ENCODE data around the gene ASB1.

The ASB1 gene

DNA sequence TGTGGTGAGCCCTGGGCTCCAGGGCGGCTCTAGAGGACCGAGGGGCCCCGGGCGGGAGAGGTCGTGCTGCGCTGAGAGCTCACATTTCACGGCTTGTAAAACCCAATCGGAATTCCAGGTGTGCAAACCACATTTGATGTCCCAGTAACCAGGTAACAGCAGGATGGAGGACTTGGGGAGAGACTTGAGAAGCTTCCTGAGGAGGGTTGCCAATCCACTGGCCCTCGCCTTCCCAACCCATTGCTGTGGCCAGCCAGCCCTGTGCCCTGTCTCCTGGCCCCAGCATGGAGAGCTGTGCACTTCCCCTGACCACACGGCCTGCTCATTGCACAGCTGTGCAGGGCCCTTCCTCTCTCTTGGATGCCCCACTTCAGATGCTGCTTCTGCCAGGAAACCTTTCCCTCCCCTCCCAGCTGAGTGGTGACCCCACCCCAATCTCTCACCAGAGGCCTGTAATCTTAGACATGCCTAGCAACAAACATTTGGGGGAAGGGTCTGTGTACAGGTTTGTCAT lies 39.6 kb downstream of the ASB1 start:
- FAIRE-seq (no peak), DNase-seq (ENCODE audit: insufficient read length) (no peak)
- TF ChIP-seq POLR2AphosphoS5 (IDR thresholded peaks at IDR 0.05; ENCODE audit: low read depth, low read length) = no peak
- no peak for TF ChIP-seq TAF1 (IDR thresholded peaks at IDR 0.05; ENCODE audit: borderline replicate concordance, low read depth, low read length)
- no peak for TF ChIP-seq POLR2A (IDR thresholded peaks at IDR 0.05; ENCODE audit: low read depth, low read length)

DNA sequence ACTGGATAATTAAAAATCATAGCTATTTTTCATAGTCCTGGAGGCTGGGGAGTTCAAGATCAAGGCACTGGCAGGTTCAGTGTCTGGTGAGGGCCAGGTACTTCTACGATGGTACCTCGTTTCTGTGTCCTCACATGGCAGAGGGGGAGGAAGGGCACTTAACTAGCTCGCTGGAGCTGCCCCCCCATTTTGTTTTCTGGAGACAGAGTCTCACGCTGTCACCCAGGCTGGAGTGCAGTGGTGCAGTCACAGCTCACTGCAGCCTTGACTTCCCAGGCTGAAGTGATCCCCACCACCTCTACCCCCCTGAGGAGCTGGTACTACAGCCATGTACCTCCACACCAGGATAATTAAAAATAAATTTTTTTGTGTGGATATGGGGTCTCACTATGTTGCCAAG lies 40.3 kb downstream of the ASB1 start:
- DNase-seq (ENCODE audit: insufficient read length) = no peak
- FAIRE-seq = no peak
- no peak for TF ChIP-seq TAF1 (IDR thresholded peaks at IDR 0.05; ENCODE audit: borderline replicate concordance, low read depth, low read length)
- TF ChIP-seq POLR2A (IDR thresholded peaks at IDR 0.05; ENCODE audit: low read depth, low read length) = no peak
- no peak for TF ChIP-seq POLR2AphosphoS5 (IDR thresholded peaks at IDR 0.05; ENCODE audit: low read depth, low read length)

DNA sequence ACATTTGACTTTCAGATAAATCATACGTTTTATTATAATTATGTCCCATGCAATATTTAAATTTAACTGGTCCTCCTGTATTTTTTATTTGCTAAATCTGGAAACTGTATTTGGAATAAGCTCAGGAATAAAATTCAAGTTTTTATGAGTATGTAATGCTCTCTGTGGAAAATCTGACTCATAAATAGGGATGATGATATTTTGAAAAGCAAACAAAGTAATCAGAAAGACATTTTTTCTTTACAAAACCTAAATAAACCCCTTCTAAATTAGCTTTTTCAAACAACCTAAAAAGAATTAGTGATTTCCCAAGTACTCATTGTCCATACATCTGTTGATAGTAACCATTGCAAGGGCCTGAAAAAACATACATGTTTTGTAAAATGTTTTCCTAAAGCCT lies 41.1 kb downstream of the ASB1 start:
- TF ChIP-seq TAF1 (IDR thresholded peaks at IDR 0.05; ENCODE audit: borderline replicate concordance, low read depth, low read length) = no peak
- no peak for TF ChIP-seq POLR2A (IDR thresholded peaks at IDR 0.05; ENCODE audit: low read depth, low read length)
- TF ChIP-seq POLR2AphosphoS5 (IDR thresholded peaks at IDR 0.05; ENCODE audit: low read depth, low read length) = no peak
- FAIRE-seq = no peak
- DNase-seq (ENCODE audit: insufficient read length) = no peak

DNA sequence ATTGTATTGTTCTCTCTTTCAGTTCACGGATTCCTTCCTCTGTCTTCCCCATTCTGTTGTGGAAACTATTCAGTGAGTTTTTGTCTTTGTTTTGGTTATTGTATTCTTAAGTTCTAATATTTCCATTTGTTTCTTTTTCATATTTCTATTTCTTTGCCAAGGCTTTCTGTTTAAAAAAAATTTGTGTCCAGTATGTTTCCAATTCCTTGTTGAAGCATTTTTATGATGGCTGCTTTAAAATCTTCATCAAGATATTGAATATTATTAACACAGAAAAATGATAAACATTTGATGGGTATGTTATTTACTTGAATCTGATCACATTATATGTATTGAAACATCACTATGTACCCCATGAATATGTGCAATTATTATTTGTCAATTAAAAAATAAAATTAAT lies 42.4 kb downstream of the ASB1 start:
- TF ChIP-seq TAF1 (IDR thresholded peaks at IDR 0.05; ENCODE audit: borderline replicate concordance, low read depth, low read length) (no peak), POLR2AphosphoS5 (IDR thresholded peaks at IDR 0.05; ENCODE audit: low read depth, low read length) (no peak), POLR2A (IDR thresholded peaks at IDR 0.05; ENCODE audit: low read depth, low read length) (no peak)
- FAIRE-seq = no peak
- no peak for DNase-seq (ENCODE audit: insufficient read length)

DNA sequence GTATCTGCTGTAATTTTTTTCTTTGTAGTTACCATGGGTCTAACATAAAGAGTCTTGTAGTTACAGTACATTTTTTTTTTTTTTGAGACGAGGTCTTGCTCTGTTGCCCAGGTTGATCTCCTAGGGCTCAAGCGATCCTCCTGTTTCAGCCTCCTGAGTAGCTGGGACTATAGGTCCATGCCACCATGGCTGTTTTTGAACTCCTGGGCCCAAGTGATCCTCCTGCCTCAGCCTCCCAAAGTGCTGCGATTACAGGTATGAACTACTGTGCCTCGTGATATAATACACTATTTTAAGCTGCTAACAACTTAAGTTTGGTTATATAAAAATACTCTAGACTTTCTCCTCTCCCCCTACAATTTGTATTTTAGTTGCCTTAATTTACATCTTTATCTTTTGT lies 46.3 kb downstream of the ASB1 start:
- DNase-seq (ENCODE audit: insufficient read length) (no peak), FAIRE-seq (no peak)
- TF ChIP-seq POLR2A (IDR thresholded peaks at IDR 0.05; ENCODE audit: low read depth, low read length) (no peak), POLR2AphosphoS5 (IDR thresholded peaks at IDR 0.05; ENCODE audit: low read depth, low read length) (no peak), TAF1 (IDR thresholded peaks at IDR 0.05; ENCODE audit: borderline replicate concordance, low read depth, low read length) (no peak)

DNA sequence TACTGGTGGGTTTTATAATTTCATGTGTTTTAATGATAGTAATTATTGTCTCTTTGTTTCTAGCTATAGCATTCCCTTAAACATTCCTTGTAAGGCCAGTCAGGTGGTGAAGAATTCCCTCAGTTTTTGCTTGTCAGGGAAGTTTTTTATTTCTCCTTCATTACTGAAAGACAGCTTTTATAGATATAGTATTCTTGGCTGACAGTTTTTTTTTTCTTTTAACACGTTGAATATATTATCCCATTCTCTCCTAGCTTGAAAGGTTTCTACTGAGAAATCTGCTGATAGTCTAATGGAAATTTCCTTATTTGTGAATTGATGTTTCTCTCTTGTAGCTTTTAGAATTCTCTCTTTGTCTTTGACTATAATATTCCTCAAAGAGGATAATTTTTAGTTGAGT lies 46.8 kb downstream of the ASB1 start:
- TF ChIP-seq POLR2A (IDR thresholded peaks at IDR 0.05; ENCODE audit: low read depth, low read length) (no peak), POLR2AphosphoS5 (IDR thresholded peaks at IDR 0.05; ENCODE audit: low read depth, low read length) (no peak), TAF1 (IDR thresholded peaks at IDR 0.05; ENCODE audit: borderline replicate concordance, low read depth, low read length) (no peak)
- no peak for FAIRE-seq
- no peak for DNase-seq (ENCODE audit: insufficient read length)

DNA sequence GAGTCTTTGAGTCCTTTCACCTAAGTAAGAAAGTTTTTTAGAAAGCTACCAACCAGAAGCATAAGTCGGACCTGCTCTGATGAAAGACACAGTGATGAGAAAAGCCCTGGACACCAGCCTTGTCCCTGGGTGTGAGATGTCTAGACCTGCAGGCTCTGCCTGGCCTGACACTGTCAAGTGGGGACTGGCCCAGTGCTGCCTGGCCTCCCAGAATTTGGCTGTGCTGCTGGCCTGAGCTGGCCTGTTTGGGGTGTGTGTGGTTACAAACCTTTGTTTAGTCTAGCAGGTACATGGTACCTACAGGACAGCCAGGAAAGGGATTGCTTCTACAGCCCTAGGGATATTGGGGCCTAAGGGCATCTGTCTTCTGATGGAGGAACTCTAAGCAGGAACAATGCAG lies 48.3 kb downstream of the ASB1 start:
- DNase-seq (ENCODE audit: insufficient read length) = no peak
- TF ChIP-seq POLR2AphosphoS5 (IDR thresholded peaks at IDR 0.05; ENCODE audit: low read depth, low read length) = no peak
- no peak for TF ChIP-seq TAF1 (IDR thresholded peaks at IDR 0.05; ENCODE audit: borderline replicate concordance, low read depth, low read length)
- no peak for TF ChIP-seq POLR2A (IDR thresholded peaks at IDR 0.05; ENCODE audit: low read depth, low read length)
- no peak for FAIRE-seq

DNA sequence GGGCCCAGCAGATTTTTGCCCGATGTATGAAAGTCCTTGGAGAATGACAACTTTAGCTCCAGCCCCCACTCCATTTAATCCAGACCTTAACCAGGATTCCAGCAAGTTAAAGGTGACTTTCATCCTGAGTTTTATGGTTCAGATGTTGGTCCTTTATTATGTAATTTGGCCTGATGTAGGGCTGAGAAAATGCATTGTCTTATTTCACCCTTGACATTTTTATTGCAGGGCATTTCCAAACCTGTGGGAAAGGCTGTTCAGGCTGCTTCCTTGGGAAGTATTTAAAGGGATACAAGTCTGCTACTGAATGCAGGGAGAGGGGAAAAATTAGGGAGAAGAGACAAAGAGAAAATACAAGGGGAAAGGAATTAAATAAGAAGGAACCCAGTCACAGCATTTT lies 48.8 kb downstream of the ASB1 start:
- TF ChIP-seq POLR2A (IDR thresholded peaks at IDR 0.05; ENCODE audit: low read depth, low read length) = no peak
- no peak for TF ChIP-seq TAF1 (IDR thresholded peaks at IDR 0.05; ENCODE audit: borderline replicate concordance, low read depth, low read length)
- TF ChIP-seq POLR2AphosphoS5 (IDR thresholded peaks at IDR 0.05; ENCODE audit: low read depth, low read length) = no peak
- FAIRE-seq (no peak), DNase-seq (ENCODE audit: insufficient read length) (no peak)

DNA sequence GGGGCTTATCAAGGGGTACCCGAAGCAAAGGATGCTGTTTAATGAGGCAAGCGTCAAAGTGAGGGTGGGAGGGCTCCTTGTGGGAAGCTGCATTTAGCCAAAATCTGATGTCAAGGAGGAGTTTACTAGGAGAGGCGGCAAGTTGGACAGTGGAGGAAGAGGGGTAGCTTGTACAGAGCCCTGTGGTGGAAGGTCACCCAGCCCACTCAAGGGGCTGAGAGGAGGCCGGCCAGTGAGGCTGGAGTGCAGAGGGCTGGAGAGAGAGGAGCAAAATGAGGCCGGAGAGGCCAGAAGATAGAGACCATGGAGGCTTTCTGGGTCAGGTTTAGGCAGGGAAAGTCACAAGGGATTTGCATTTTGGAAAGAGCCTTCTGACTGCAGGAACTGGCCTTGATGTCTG lies 49.5 kb downstream of the ASB1 start:
- TF ChIP-seq TAF1 (IDR thresholded peaks at IDR 0.05; ENCODE audit: borderline replicate concordance, low read depth, low read length) = no peak
- no peak for TF ChIP-seq POLR2AphosphoS5 (IDR thresholded peaks at IDR 0.05; ENCODE audit: low read depth, low read length)
- TF ChIP-seq POLR2A (IDR thresholded peaks at IDR 0.05; ENCODE audit: low read depth, low read length) = no peak
- DNase-seq (ENCODE audit: insufficient read length) (no peak), FAIRE-seq (no peak)

DNA sequence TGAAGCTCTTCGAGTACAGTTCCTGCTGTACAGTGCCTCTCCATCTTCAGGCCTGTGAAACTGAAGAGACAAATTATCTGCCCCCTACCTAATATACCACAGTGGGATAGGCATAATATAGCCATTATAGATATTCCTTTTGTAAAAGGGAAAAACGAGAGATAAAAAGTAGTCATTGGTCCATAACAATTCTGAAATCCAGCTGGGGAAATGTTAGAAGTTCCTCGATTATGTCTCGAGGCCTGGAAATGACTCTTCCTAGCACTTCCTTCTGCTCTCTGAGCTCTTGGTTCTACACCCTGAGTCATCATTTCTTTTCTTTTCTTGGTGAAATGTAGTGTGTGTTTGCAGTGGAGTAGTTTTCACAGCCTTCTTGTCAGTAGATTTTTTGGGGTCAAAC lies 51.5 kb downstream of the ASB1 start:
- TF ChIP-seq POLR2A (IDR thresholded peaks at IDR 0.05; ENCODE audit: low read depth, low read length) (no peak), TAF1 (IDR thresholded peaks at IDR 0.05; ENCODE audit: borderline replicate concordance, low read depth, low read length) (no peak), POLR2AphosphoS5 (IDR thresholded peaks at IDR 0.05; ENCODE audit: low read depth, low read length) (no peak)
- no peak for DNase-seq (ENCODE audit: insufficient read length)
- FAIRE-seq = no peak

DNA sequence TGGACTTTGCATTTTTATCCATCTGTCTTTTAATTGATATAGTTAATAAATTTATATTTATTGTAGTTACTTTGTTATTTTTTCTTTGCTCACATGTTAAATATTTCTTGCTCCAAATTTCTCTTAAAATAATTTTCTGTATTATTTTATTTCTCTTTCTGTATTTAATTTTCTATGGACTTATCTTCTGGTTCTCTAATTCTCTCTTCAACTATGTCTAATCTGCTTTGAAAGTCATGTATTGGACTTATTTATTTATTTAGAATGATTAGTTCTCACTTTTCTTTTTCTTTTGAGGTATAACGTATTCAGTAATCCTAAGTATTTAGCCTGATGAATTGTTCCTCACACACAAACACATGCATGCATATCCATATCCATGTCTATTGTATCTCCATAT lies 53.1 kb downstream of the ASB1 start:
- no peak for DNase-seq (ENCODE audit: insufficient read length)
- FAIRE-seq = no peak
- no peak for TF ChIP-seq TAF1 (IDR thresholded peaks at IDR 0.05; ENCODE audit: borderline replicate concordance, low read depth, low read length)
- no peak for TF ChIP-seq POLR2AphosphoS5 (IDR thresholded peaks at IDR 0.05; ENCODE audit: low read depth, low read length)

DNA sequence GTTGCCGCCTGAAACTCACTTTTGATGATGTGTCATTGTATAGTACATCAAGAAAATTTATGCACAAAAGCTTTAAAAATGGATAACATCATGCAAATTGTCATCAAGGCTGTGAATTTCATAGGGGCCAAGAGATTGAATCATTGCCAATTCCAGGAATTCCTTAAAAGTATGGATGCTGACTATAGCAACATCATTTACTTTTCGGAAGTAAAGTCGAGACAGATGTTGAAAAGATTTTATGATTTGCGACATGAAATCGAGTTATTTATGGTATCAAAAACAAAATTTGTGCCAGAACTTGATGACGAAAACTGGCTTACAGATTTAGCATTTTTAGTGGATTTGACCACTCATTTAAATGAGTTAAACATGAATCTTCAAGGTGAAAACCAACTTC lies 56.3 kb downstream of the ASB1 start:
- DNase-seq (ENCODE audit: insufficient read length) (no peak), FAIRE-seq (no peak)
- TF ChIP-seq POLR2AphosphoS5 (IDR thresholded peaks at IDR 0.05; ENCODE audit: low read depth, low read length) (no peak), TAF1 (IDR thresholded peaks at IDR 0.05; ENCODE audit: borderline replicate concordance, low read depth, low read length) (no peak), POLR2A (IDR thresholded peaks at IDR 0.05; ENCODE audit: low read depth, low read length) (no peak)

DNA sequence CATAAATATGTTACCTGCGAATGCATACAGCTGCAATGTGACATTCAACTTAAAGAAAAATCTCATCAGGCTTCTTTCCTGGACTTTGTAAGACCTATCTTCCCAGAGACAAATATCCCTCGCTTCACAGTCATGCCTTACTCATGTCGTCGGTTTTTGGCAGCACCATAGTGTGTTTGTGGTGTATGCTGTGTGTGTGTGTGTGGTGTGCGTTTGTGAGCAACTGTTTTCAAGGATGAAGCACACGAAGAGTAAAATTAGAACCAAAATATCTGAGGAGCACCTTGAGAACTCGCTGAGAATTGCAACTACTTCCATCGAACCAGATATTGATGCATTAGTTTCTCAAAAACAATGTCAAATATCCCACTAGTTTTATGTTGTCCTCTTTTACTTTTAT lies 56.9 kb downstream of the ASB1 start:
- no peak for TF ChIP-seq POLR2AphosphoS5 (IDR thresholded peaks at IDR 0.05; ENCODE audit: low read depth, low read length)
- TF ChIP-seq TAF1 (IDR thresholded peaks at IDR 0.05; ENCODE audit: borderline replicate concordance, low read depth, low read length) = no peak
- no peak for TF ChIP-seq POLR2A (IDR thresholded peaks at IDR 0.05; ENCODE audit: low read depth, low read length)
- DNase-seq (ENCODE audit: insufficient read length) (no peak), FAIRE-seq (no peak)

Measured in GM12892 (cell line).